HG02884 (cell line): ENCODE data around the gene PHOSPHO1.

Experiments
- ATAC-seq: cut with Tn5 transposase; IDR thresholded peaks from one replicate; pipeline ENCODE4 v1.9.1; 2021; ENCODE audit warnings: mild to moderate bottlenecking, moderate library complexity; ENCODE audit not compliant: unreplicated experiment

Gene PHOSPHO1

DNA sequence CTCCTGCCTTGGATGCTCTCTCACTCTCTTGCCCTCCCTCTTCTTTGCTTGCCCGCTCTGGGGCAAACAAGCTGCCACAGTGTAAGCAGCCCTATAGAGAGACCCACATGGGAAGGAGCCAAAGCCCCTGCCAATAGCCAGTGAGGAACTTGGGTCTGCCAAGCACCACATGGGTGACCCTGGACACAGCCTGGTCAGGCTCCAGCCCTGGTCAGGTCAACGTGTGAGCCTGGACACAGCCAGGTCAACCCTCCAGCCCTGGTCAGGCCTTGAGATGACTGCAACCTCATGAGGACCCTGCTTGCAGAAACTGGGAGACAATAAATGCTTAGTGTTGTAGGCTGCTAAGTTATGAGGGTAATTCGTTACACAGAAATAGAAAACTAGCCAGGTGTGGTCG, 14.3 kb upstream of the PHOSPHO1 start:
- ATAC-seq: no peak

DNA sequence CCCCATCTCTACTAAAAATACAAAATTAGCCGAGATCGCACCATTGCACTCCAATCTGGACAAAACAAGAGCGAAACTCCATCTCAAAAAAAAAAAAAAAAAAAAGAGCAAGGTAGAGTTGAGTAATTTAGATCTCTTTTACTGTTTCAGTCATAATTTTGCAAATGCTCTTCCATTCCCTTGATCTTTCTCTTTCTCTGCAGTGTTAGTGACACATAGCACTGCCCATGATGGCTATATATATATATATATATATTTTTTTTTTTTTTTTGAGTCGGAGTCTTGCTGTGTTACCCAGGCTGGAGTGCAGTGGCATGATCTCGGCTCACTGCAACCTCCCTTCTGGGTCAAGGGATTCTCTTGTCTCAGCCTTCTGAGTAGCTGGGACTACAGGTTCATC, 12.2 kb upstream of the PHOSPHO1 start:
- no peak for ATAC-seq

DNA sequence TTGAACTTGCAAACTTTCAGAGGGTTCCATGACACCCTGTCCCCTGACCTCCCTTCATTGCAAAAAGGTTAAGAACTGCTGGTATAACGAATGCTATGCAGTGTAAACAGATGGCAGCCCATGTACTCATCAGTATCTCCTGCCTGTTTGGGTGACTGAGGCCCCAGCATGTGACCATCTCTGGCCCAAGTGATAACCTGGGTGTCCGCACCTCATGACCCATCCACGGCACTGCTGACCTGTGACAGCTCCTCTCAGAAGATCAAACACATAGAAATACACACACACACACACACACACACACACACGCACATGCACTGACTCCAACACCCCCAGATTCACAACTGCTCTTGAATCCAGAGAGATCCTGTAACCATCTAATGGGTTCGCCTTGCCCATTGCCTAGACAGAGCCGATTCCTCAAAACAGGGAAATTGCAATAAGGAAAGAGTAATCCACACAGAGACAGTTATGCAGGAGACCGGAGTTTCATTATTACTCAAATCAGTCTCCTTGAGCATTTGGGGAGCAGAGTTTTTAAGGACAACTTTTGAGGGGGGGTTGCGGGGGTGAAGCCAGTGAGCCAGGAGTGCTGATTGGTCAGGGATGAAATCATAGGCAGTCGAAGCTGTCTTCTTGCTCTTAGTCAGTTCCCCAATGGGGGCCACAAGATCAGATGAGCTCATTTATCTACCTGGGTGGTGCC, 11.3 kb upstream of the PHOSPHO1 start:
- ATAC-seq: no peak

DNA sequence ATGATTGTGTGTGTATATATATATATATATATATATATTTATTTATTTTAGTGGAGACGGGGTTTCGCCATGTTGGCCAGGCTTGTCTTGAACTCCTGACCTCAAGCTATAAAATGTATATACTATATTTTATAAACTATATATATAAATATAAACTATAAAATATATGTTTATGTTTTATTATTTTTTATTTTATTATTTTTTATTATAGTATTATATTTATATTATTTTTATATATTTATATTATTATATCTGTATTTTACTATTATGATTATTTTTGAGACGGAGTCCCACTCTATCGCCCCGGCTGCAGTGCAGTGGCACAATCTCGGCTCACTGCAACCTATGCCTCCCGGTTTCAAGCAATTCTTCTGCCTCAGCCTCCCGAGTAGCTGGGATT, 10.5 kb upstream of the PHOSPHO1 start:
- no peak for ATAC-seq

DNA sequence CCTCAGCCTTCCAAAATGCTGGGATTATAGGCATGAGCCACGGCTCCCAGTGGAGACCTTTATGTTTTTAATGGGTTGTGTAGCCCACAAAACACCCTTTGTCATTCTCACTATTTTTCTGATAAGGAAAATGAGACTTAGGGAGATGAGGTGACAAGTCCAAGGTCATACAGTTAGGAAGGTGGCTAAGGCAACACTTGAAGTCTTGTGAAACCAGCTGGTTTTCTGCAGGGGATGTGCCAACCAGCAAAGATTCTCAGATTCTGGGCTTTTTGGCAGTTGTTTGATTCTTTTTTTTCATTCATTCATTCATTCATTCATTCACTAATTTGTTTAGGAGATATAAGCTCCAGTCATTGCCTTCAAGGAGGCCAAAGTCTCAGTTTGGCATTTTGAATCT, 10.0 kb upstream of the PHOSPHO1 start:
- ATAC-seq: no peak

DNA sequence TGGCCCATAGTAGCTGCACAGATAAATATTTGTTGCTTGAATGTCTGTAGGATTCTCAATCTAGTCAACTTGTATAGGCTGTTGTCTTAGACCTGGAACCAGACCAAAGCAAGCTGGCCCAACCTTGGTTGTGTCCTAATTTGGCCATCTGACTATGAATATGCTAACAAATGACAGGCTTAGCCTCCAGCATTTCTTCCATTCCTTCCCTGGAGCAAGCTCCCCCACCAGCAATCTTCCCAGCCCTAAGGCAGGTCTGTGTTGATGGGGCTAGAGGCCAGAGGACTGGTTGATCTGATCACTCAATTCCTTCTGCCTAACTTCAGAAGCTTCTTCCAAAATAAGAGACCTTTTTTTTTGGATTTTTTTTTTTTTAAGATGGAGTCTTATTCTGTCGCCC, 9.4 kb upstream of the PHOSPHO1 start:
- ATAC-seq: no peak

DNA sequence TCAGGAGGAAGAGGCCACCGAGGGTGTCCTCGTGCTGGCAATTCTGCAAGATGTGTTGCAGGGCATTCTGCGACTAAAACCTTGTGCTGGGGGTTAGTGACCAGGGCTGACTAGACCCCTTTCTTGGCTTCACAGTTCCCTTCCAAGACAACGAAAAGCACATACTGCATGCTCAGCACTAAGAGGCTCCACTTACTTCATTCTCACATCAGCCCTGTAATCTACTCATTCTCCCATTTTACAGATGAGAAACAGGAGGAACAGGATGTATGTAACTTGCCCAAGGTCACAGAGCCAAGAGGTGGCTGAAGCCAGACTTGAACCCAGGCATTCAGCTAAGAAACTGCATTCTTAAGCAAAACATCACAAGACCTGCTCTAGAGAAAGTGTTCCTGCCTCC, 5.3 kb upstream of the PHOSPHO1 start:
- no peak for ATAC-seq

DNA sequence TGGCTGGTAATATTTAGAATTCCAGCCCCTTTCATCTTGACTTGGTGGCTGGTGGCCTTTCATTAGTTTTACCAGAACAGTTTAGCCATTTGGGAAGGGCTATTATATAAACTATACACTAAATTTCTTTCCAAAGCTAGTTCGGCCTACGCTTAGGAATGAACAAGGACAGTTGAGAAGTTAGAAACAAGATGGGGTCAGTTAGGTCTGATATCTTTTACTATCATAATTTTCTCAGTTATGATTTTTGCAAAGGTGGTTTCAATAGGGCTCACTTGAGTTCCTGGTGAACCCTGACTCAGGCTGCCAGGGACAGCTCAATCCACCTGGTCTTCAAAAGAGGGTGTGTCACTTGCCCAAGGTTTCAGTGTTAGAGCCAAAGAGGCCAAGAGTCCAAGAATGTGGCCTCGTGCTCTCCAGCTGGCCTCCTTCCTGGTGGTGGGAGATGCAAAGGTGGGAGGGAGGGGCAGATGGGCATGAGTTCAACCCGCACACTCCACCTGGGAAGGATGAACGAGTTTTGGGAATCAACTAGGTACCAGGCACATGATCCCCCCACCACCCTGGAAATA, 4.0 kb upstream of the PHOSPHO1 start:
- no peak for ATAC-seq

DNA sequence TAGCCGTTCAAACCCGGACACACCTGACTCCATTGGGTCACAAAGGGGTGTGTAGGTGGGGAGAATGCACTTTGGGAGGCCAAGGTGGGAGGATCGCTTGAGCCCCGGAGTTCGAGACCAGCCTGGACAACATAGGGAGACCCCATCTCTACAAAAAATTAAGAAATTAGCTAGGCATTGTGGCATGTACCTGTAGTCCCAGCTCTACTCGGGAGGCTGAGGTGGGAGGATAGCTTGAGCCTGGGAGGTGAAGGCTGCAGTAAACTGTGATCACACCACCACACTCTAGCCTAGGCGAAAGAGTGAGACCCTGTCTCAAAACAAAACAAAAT, 942 bp upstream of the PHOSPHO1 start:
- no peak for ATAC-seq

DNA sequence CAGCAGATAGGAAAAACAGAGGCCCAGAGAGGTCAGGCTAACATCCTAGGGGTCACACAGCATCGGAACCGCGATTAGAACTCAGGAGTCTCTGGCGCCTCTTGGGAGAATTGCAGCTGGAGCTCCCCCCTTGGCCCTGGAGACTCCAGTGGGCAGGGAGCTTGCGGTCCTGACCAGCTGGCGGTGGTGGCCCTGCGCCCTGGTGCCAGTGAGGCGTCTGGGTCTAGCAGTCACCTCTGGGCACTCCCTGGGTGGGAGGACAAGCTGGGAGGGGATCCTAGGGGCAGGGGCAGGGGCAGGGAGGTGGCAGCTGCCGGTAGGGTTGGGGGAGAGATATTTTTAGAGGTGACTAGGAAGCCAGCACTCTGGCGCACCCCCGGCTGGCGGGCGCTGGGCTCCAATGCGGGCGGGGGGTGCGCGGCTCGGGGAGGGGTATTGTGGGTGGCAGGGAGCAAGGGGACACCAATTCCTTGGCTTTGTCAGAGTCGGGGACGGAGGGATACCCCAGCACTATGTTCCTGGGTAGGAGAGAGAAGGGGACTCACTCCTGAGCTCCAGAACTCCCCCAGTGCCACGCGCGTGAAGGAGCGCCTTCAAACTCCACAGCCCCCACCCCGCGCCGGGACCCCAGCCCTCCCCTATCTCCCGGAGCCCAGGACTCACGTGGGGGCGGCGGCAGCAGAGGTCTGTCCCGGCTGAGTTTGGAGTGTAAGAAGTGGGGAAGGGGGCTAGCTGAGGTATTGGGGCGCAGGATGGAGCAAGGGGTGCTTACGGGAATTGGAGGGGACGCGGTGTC, 584 bp downstream of the PHOSPHO1 start:
- ATAC-seq: no peak

DNA sequence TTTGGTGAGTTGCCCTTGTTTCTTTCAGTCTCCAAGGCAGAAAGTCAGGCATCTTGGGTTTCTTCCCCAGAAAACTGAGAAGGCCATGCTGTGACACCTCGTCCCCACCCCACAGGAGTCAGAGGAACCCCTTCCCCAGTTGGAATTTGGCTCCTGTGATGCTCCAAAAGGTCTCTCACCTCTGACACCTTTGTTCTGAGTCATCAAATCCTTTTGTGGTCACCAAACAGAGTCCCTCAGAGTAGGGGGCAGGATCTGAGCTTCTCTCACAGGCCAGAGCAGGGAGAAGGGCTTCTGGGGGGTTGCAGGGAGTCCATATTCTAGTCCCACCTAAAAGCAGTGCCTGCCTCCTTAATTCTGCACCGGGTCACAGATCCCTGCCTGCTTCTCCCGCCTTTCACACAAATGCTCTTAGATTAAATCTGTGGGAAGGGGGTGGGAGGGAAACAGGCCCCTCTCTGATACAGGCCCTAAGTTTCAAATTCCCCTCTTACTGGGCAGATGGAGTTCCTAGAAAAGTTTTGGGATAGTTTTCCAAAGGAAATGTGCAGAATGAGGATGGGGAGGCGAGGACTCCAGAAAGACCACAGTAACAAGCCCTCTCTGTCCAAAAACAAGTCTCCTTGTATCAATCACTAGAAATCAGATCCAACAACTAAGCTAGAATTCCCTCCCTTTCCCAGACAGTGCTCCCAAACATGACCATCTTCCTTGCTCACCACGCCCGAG, 1.3 kb downstream of the PHOSPHO1 start:
- ATAC-seq: no peak

DNA sequence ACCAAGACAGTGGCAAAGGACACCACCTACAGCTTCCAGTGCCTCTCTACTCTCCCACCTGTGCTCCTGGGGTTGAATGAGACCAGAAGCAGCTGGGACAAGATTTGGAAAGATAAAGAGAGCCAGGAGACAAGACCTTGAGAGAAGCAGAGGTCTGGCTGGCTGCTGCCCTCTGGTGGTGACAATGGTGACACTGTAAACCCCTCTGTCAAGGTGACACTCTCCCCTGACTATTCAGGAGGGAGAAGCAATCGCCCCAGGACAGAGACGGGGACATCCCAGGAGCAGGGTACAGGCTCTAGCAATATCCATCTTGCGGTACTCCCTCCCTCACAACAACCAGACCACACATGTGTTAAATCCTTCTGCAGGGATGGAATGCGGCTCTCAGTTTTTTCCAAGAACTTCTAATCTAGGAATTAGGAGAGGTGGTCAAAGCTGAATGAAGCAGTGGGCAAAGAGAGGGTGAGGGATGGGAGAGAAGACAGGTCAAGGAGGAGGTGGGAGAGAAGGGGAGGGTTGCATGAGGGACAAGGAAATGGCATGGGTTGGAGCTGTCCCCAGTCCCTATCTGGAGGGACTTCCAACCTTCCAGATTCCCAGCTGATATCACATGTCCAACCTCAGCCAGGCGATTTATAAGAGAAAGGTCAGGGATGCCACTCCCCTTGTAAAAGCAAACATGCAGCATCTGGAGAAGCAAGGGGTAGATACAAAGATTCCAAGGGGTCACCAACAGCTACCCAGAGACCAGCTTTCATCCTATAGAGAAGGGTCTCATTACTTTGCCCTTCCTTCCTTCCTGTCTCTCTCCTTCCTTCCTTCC, 2.9 kb downstream of the PHOSPHO1 start:
- ATAC-seq: no peak

DNA sequence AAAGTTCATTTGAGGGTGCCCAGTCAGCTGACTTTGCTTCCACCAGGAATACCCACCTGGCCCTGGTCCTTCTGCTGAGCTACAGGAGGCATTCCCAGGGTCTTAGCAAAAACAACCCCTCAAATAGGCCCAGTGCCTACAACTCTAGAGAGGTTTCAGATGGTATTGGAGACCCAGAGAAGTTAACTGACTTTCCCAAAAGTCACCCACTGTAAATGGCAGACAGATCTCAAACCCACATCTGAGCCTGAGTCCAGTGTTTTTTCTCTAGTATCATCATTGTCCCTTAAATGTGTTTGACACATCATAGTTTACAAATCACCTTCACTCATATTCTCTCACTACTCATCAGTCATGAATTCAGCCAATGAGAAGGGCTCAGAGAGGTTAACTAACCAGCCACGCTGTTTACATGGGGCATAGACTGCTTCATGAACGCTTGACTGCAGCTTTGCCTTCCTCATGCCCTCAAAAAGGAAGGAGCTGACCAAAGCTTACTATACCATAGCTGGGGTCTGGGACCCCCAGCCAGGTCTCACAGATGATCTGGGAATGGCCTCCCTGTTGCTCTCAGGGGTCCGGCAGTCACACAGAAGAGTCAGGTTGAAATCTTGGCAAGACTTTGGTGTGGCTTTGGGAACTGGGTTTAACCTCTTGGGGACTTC, 3.7 kb downstream of the PHOSPHO1 start:
- ATAC-seq: no peak

DNA sequence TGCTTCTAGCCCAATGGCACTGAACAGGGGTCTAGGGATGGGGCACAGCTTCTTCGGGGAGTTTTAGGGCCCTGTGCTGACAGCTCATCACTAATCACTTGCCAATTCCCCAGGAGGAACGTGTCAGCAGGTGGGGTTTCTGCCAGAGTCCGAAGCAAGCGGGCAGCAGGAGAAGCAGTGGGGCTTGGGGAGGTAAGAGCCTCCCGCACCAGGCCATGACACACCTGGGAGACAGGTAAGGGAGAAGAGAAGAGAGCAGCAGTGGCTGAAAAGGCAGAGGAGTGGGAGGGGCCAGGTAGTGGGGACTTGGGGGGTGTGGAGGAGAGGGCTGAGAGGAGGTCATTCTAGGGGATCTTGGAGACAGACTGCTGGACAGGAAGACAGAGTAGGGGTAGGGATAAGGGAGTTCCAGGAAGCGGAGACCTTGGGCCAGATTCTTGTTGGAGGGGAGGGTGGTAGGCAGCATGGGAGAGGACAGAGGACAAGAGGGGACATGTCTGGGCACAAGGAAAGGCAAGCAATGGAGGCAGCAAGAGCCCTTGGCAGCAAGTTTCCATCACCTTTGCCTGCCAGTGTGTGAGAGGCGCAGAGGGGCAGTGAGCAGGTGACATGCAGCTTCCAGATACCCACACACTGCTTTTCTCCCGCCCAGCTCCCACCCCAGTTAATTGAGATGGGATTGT, 4.9 kb downstream of the PHOSPHO1 start:
- no peak for ATAC-seq

DNA sequence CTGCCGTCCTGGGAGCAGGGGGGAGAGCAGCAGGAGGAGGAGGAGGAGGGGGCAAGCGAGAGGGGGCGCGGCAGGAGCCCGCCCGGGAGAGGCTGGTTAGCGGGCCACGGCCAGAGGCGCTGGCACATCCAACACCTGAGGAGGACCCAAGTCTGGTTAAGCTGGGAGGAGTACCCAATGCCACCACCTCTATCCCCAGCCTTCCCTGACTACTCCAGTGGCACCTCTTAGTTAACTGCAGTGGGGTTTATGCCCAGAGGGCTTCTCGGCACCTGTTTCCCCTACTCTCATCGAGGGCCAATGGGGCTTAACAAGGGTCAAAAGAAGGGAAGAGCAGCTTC, 5.6 kb downstream of the PHOSPHO1 start:
- no peak for ATAC-seq

DNA sequence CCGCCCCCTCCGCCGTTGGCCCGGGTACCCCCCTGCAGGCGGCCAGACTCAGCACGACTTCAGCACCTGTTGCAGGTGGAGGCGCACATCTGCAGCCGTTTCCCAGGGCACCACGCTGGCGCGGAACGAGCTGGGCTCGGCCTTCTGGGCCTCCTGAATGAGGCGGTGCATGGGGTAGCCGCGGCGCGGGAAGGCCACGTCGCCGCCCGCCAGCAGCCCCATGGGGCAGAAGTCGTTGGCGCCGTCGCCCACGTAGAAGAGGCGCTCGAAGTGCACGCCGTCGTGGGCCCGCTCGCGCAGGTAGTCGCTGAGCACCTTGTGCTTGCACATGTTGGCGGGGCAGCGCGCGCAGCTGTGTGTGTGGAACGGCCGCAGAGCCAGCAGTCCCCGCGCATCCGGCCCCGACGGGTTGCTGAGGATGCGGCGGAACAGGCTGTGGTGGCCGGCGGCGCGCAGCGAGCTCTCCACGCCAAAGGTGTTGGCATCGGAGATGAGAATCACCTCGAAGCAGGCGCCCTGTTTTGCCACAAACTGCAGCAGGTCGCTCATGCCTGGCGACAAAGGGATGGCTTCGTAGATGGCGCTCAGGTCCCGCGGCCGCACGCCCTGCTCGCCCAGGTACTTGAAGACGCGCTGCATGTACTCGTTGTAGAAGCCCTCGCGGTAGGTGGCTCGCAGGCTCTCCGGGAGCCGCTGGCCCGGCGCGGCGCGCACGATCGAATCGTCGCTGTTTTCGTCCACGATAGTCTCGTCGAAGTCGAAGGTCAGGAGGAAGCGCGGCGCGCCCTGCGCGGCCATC, 6.2 kb downstream of the PHOSPHO1 start:
- no peak for ATAC-seq

DNA sequence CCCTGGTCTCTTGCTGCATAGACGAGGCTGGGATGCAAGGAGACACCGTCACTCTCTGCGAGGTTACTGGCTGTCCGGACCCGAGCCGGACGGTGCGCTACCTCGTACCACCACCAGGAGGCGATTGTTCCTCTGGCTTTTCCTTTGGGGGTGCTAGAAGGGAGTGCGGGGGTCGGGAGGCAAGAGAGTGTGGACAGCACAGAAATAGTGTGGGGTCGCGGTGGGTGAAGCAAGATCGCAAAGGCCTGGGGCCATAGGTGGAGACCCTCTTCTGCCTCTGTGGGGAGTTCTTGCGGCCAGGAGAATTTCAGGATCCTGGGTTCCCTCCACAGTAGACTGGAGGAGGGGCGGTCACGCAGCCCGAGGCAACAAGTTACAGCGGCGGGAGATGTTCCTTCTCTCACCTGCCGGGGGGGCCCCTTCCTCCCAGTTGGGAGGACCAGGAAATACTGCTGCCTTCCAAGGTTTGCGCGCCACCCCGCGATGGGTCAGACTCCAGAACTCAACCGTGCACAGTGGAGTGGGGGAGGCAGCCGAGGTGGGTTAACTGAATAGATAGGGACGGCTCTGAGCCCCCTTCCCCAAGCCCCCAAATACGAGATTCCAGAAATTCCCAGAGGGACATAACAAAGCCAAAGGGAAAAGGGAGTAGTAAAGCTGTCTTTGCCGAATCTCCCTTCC, 6.9 kb downstream of the PHOSPHO1 start:
- no peak for ATAC-seq

DNA sequence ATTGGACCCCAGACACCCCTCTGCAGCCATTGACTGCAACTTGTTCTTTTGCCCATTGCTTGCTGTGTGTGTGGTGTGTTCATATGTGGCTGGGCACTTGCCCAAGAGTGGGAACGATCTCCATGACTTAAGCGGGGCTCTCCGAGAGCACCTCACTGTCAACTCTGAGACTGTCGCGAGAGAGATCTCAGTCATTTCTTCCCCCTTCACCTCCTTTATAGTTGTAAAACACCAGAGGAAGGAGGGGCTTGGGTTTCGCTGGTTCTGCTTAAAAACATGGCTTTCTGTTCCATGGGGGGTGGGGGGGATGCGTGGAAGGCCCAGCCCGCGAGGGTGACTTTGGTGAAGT, 7.4 kb downstream of the PHOSPHO1 start:
- ATAC-seq: no peak

DNA sequence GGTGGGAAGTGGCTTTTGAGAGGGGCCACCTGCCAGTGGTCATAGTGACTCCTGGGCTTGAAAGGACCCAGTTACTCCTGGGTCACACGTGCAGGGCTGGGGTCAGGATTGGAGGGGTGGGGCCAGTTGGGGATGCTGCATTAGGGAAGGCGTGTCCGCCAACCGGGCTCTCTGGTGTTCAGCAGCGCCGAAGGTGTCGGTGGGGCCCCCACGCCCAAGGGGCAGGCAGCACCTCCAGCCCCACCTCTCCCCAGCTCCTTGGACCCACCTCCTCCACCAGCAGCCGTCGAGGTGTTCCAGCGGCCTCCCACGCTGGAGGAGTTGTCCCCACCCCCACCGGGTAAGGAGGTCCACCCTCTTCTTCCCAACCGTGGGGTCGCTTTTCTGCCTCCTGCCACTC, 10.6 kb downstream of the PHOSPHO1 start:
- ATAC-seq: no peak
